SK-N-SH (cell line): Measurements from ENCODE around the gene GPSM3. TPM values are rescaled to one million over a fixed set of nuclear protein-coding genes. Genes with fewer than 3 reads are reported as not detected.
A peak's percentile ranks its signal among the peaks of the same experiment; 100 is the strongest.

Source experiments
- CTCF ChIA-PET: fragments of 300-600, 350-600 bp; formaldehyde crosslinking; extraction: SDS; loops from one replicate; lab custom pipeline; 2021; lab: Yijun Ruan, JAX
- POLR2A ChIA-PET: fragments of 350-600 bp; sonication (Branson Sonifier 250); formaldehyde crosslinking; extraction: SDS; loops from one replicate; lab custom pipeline; 2020; ENCODE audit warnings: antibody characterized with exemption, inconsistent platforms; lab: Yijun Ruan, JAX
- DNase-seq: peaks from one replicate; pipeline ENCODE4 v3.0.0; 2012
- H2AFZ ChIP-seq: fragments of 200-600 bp; sonication (generic); 2 replicates; pipeline ENCODE4 v1.8.1; 2016; ENCODE audit warnings: antibody characterized with exemption, mild to moderate bottlenecking, low read depth
- H3F3A ChIP-seq: fragments of 200-600 bp; sonication (generic); replicated peaks from 2 replicates; pipeline ENCODE3; 2016; ENCODE audit warnings: antibody characterized with exemption, mild to moderate bottlenecking; ENCODE audit not compliant: insufficient read depth
- H3K27ac ChIP-seq, 2 experiments: fragments of 200-500 bp in 1 of 2; fragments of 200-600 bp in 1 of 2; sonication (Bioruptor generic) in 1 of 2; sonication (generic), shearing (Covaris generic) in 1 of 2; 2 replicates each; pipeline versions ENCODE4 v1.5.1 to v1.6.1; 2014 to 2016; ENCODE audit warnings: low read depth in 2 of 2, inconsistent platforms in 1 of 2, low read length in 1 of 2, mild to moderate bottlenecking in 1 of 2, mixed read lengths in 1 of 2
- H3K27me3 ChIP-seq: fragments of 200-600 bp; sonication (generic), shearing (Covaris generic); 2 replicates; pipeline ENCODE4 v1.6.1; 2016; ENCODE audit warnings: mixed run types; ENCODE audit not compliant: insufficient read depth
- H3K36me3 ChIP-seq, 2 experiments: fragments of 200-500 bp in 1 of 2; fragments of 200-600 bp in 1 of 2; sonication (Bioruptor generic) in 1 of 2; sonication (generic) in 1 of 2; replicated peaks in 1 of 2; 2 replicates each; pipeline versions ENCODE3 to v1.5.1; 2014 to 2016; ENCODE audit warnings: low read length in 1 of 2, mild to moderate bottlenecking in 1 of 2; ENCODE audit not compliant: insufficient read depth in 2 of 2, control insufficient read depth in 1 of 2
- H3K4me1 ChIP-seq, 2 experiments: fragments of 200-500 bp in 1 of 2; fragments of 200-600 bp in 1 of 2; sonication (Bioruptor generic) in 1 of 2; sonication (generic), shearing (Covaris generic) in 1 of 2; 2 replicates each; pipeline versions ENCODE4 v1.5.1 to v1.6.1; 2014 to 2016; ENCODE audit warnings: low read depth in 1 of 2, low read length in 1 of 2, mixed run types in 1 of 2; ENCODE audit not compliant: insufficient read depth in 2 of 2, control insufficient read depth in 1 of 2
- H3K4me2 ChIP-seq: fragments of 200-600 bp; sonication (generic), shearing (Covaris generic); 2 replicates; pipeline ENCODE4 v1.6.1; 2017; ENCODE audit warnings: mixed run types
- H3K4me3 ChIP-seq, 2 experiments: fragments of 200-500 bp in 1 of 2; fragments of 200-600 bp in 1 of 2; sonication (Bioruptor generic) in 1 of 2; sonication (generic), shearing (Covaris generic) in 1 of 2; 2 replicates each; pipeline versions ENCODE4 v1.5.1 to v1.8.1; 2014 to 2016; ENCODE audit warnings: low read depth in 2 of 2, inconsistent platforms in 1 of 2, low read length in 1 of 2, mild to moderate bottlenecking in 1 of 2, mixed read lengths in 1 of 2, moderate library complexity in 1 of 2
- H3K79me2 ChIP-seq: fragments of 200-600 bp; sonication (generic); 2 replicates; pipeline ENCODE4 v1.8.1; 2017; ENCODE audit warnings: mild to moderate bottlenecking; ENCODE audit not compliant: insufficient read depth
- H3K9ac ChIP-seq: fragments of 200-600 bp; sonication (generic); 2 replicates; pipeline ENCODE4 v1.6.1; 2017; ENCODE audit warnings: mixed run types
- H3K9me2 ChIP-seq: fragments of 200-600 bp; sonication (generic); 2 replicates; pipeline ENCODE4 v1.6.1; 2017; ENCODE audit warnings: mixed run types
- H3K9me3 ChIP-seq: fragments of 200-600 bp; sonication (generic); 2 replicates; pipeline ENCODE4 v1.6.1; 2017; ENCODE audit warnings: mixed run types, mild to moderate bottlenecking, moderate library complexity
- H4K20me1 ChIP-seq: fragments of 200-600 bp; sonication (generic); 2 replicates; pipeline ENCODE4 v1.6.1; 2017; ENCODE audit warnings: mild to moderate bottlenecking, mixed run types; ENCODE audit not compliant: insufficient read depth
- CHD2 ChIP-seq: fragments of 150-350 bp; IDR thresholded peaks from 2 replicates; pipeline ENCODE4 v1.6.1; 2018; ENCODE audit warnings: low read length; ENCODE audit not compliant: partially characterized antibody
- CTCF ChIP-seq: fragments of 200-600 bp; sonication (generic); IDR thresholded peaks from 2 replicates; pipeline ENCODE4 v1.6.1; 2017; ENCODE audit warnings: antibody characterized with exemption, mild to moderate bottlenecking, moderate library complexity
- EZH2phosphoT487 ChIP-seq: fragments of 200-600 bp; sonication (generic); IDR thresholded peaks from 2 replicates; pipeline ENCODE4 v1.6.1; 2017; ENCODE audit warnings: low read depth, mixed run types, mild to moderate bottlenecking, antibody characterized with exemption, moderate library complexity, borderline replicate concordance
- FOSL2 ChIP-seq: IDR thresholded peaks from 2 replicates; pipeline ENCODE4 v1.4.0; 2012; ENCODE audit warnings: low read depth, mild to moderate bottlenecking, moderate library complexity, borderline replicate concordance
- FOXJ3 ChIP-seq: sonication (generic); formaldehyde crosslinking; IDR thresholded peaks from 2 replicates; pipeline ENCODE4 v1.5.1; 2020; ENCODE audit warnings: mild to moderate bottlenecking, missing genetic modification reagents
- FOXM1 ChIP-seq: IDR thresholded peaks from 2 replicates; pipeline ENCODE4 v1.4.0; 2012; ENCODE audit warnings: low read depth, mild to moderate bottlenecking
- GABPA ChIP-seq: IDR thresholded peaks from 2 replicates; pipeline ENCODE4 v1.4.0; 2012; ENCODE audit warnings: low read depth, mild to moderate bottlenecking
- MXI1 ChIP-seq: IDR thresholded peaks from 2 replicates; pipeline ENCODE4 v1.6.1; 2012; ENCODE audit warnings: mild to moderate bottlenecking, low read depth, low read length, improper control_type of control experiment
- NRF1 ChIP-seq: IDR thresholded peaks from 2 replicates; pipeline ENCODE4 v1.6.1; 2012; ENCODE audit warnings: low read depth, mild to moderate bottlenecking, low read length
- REST ChIP-seq: IDR thresholded peaks from 2 replicates; pipeline ENCODE4 v1.6.1; 2012; ENCODE audit warnings: mild to moderate bottlenecking, low read depth, low read length, moderate library complexity
- RFX5 ChIP-seq: IDR thresholded peaks from 2 replicates; pipeline ENCODE4 v1.6.1; 2012; ENCODE audit warnings: mild to moderate bottlenecking, improper control_type of control experiment, low read length
- RXRA ChIP-seq: IDR thresholded peaks from 2 replicates; pipeline ENCODE4 v1.4.0; 2012; ENCODE audit warnings: low read depth, mild to moderate bottlenecking, borderline replicate concordance
- SMC3 ChIP-seq: IDR thresholded peaks from 2 replicates; pipeline ENCODE4 v1.6.1; 2012; ENCODE audit warnings: low read depth, low read length, improper control_type of control experiment
- TAF1 ChIP-seq: IDR thresholded peaks from 2 replicates; pipeline ENCODE4 v1.6.1; 2012; ENCODE audit warnings: low read depth, mild to moderate bottlenecking, low read length, moderate library complexity, borderline replicate concordance
- WGBS: methylation state at CpG from one replicate; pipeline ENCODE4 v1.1.6; 2017; ENCODE audit warnings: low lambda C conversion rate; 5-methylcytosine and 5-hydroxymethylcytosine counted together
- polyA plus RNA-seq, 3 experiments: library from polyadenylated mRNA; depleted of rRNA; stranded (reverse); fragments of >200 nt; gene quantifications; 2 replicates each; pipeline ENCODE4 v1.2.3, GENCODE V29; 2012

Gene GPSM3
- polyA plus RNA-seq, 1 of the 3 experiments (the other 2 are of a cell fraction): 1.5 TPM

GRCh38 chr6:32196682-32197616, 4.5 kb upstream of the GPSM3 start:
- peak; percentile 70 for DNase-seq
- H3K4me1 ChIP-seq: peaks cover 6 to 14% of the 10 kb centered on the region in 2 experiments; a peak in 1 of 4 replicates
- peak overlapping the region; percentile 40; the same call in 1 of the 2 replicates for H2AFZ ChIP-seq
- no peaks in the 10 kb centered on the region for H3K9me2 ChIP-seq
- H3K36me3 ChIP-seq: no peaks in the 10 kb centered on the region
- peaks cover 15% of the 10 kb centered on the region for H3F3A ChIP-seq
- ChIA-PET POLR2A (interaction anchor here (0.8 to 1.4 kb wide), 3 partner anchors 67 to 775 kb away, joined by 3 to 4 read pairs (median 3); partner anchors contain the start of genes DDX39B and FKBPL), CTCF (interaction anchor here (0.6 to 1.5 kb wide), 3 partner anchors 8 to 103 kb away, joined by 3 to 6 read pairs (median 3); partner anchors contain the start of gene EGFL8)
- no peaks in the 10 kb centered on the region for H3K27me3 ChIP-seq
- H3K27ac ChIP-seq: peak overlapping the region; percentile 99 to 100
- peak overlapping the region; percentile 100 for H3K4me2 ChIP-seq
- H3K9ac ChIP-seq: peak overlapping the region; percentile 100
- no peaks in the 10 kb centered on the region for H3K9me3 ChIP-seq
- peak overlapping the region; percentile 83 to 95 for H3K4me3 ChIP-seq
- WGBS: 30% methylated on average over 22 of the region's 28 CpGs
- no peaks in the 10 kb centered on the region for H4K20me1 ChIP-seq
- TF ChIP-seq MXI1 (peak; percentile 9; the same call in 1 of the 2 replicates), SMC3 (no peak), FOXJ3 (CRISPR knock-in tag) (0 out of 2 replicates have a peak, but pooled peaks have one; percentile 3)
- no peaks in the 10 kb centered on the region for H3K79me2 ChIP-seq

- Histone ChIP-seq H3K36me3 (no peaks in the 10 kb centered on the region), H3K4me1 (peaks cover 6 to 18% of the 10 kb centered on the region in 2 experiments; a peak in 1 of 4 replicates), H3K9me3 (no peaks in the 10 kb centered on the region), H4K20me1 (no peaks in the 10 kb centered on the region), H3F3A (peaks cover 15% of the 10 kb centered on the region), H3K4me2 (peak overlapping the region; percentile 100), H3K9me2 (no peaks in the 10 kb centered on the region), H3K79me2 (no peaks in the 10 kb centered on the region), H3K9ac (peak overlapping the region; percentile 100), H3K27me3 (no peaks in the 10 kb centered on the region), H3K27ac (peak overlapping the region; percentile 99 to 100), H2AFZ (peak overlapping the region; percentile 40; the same call in 1 of the 2 replicates), H3K4me3 (peak overlapping the region; percentile 83 to 95)
- WGBS: 0% methylated on average over 20 of the region's 58 CpGs
- ChIA-PET POLR2A (interaction anchor here (0.5 to 2.2 kb wide), 12 partner anchors 9 to 1012 kb away, joined by 3 to 16 read pairs (median 4); partner anchors contain the start of genes ATF6B, DDX39B, DXO and FKBPL), CTCF (interaction anchor here (0.7 to 2.3 kb wide), 11 partner anchors 14 to 643 kb away, joined by 3 to 17 read pairs (median 5); partner anchors contain the start of genes AGPAT1, ATF6B, EGFL8 and FKBPL)
- peak; percentile 88 for DNase-seq
- TF ChIP-seq FOSL2 (no peak), CTCF (no peak), FOXM1 (no peak), REST (0 out of 2 replicates have a peak, but pooled peaks have one; percentile 1), CHD2 (peak; percentile 87), NRF1 (no peak), RFX5 (0 out of 2 replicates have a peak, but pooled peaks have one; percentile 11), TAF1 (peak; percentile 40; the same call in 1 of the 2 replicates), SMC3 (no peak), GABPA (peak; percentile 60), EZH2phosphoT487 (no peak), RXRA (no peak)
Measured at GRCh38 chr6:32195902-32196681, 3.6 kb upstream of the GPSM3 start.
